OCI-LY7 (cell line): ENCODE results near the gene COQ8A.

Experiments used
- CTCF ChIP-seq: fragments of 200-600 bp; sonication (generic); conservative IDR thresholded peaks from 2 replicates; pipeline ENCODE4 v1.5.1; 2014; ENCODE audit warnings: mild to moderate bottlenecking, antibody characterized with exemption, low read length, moderate library complexity, mixed read lengths
- EZH2phosphoT487 ChIP-seq: fragments of 200-600 bp; sonication (generic); IDR thresholded peaks from 2 replicates; pipeline ENCODE4 v1.6.1; 2018; ENCODE audit warnings: low read depth, borderline replicate concordance, mild to moderate bottlenecking, mixed run types, antibody characterized with exemption, low read length, moderate library complexity, mixed read lengths

DNA sequence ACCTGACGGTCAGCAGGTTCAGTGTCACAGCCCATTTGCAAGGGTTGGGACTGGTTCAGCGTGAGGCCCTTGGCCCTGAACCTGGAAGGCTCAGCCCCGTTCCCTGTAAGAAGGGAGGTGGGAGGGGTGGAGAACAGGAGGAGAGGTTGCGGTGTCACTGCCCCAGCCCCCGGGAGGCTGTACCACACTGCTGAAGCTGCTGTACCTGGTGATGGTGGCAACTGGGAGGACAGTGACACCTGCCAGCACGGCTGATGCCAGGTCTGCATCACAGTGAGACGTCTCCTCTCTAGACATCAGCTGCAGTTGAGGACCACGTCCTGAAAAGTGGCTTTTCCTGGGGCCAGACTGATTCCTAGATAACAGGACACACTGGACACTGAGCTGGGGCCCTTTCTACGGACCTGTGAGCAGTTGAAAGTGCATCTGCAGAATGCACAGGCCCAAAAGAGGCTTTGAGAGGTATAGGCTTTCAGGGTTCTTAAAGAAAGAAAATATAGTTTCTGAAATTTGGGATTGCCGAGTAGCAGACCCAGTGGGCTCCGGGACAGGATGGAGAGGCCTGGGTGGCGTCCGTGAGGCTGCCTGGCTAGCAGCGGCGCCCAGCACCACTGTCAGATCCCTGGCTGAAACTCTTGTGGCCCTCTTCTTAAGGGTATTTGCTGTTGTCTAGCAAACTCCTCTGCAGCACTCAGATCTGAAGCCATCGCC is 47.7 kb downstream of the COQ8A start:
- TF ChIP-seq CTCF (no peak), EZH2phosphoT487 (no peak)
